ENCODE data around the gene MYZAP. TPM values are rescaled to one million over a fixed set of nuclear protein-coding genes. Genes with fewer than 3 reads are reported as not detected.

Gene MYZAP
- total RNA-seq, 1 experiment from 2014 or later, result 0.63 TPM

DNA sequence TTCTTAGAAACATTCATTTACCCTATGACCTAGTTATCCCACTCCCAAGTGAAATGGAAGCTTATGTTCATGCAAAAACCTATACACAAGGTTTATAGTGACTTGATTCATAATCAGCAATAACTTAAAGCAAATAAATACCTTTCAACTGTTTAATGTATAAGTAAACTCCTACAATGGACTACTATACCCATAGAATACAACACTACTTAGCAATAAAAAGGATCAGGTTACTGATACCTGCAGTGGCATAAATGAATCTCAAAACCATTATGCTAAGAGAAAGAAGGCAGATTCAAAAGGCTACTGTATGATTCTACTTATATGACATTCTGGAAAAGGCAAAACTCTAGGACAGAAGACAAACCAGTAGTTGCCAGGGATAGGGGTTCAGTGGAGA is 106.5 kb downstream of the MYZAP start:
- Mint-ChIP-seq H3K36me3 (ENCODE audit: insufficient read depth in 1 of 3, low read depth in 3 of 3) (no peaks in the 10 kb centered on the region), H3K4me3 (no peak overlapping the region), H3K27ac (no peak overlapping the region), H3K4me1 (no peaks in the 10 kb centered on the region), H3K27me3 (ENCODE audit: low read depth) (peaks cover 48% of the 10 kb centered on the region), H3K9me3 (no peaks in the 10 kb centered on the region)
- Histone ChIP-seq H3T11ph (ENCODE audit: low read length) (no peak overlapping the region), H3K4ac (ENCODE audit: low read depth, low read length) (no peak overlapping the region), H3K4me1 (ENCODE audit: insufficient read depth, low read length) (no peaks in the 10 kb centered on the region), H2BK20ac (ENCODE audit: low read depth, low read length, poor library complexity, severe bottlenecking) (no peak overlapping the region), H3K23ac (ENCODE audit: insufficient read length, low read depth, low read length) (no peak overlapping the region), H4K91ac (ENCODE audit: insufficient read length, low read depth, low read length) (no peak overlapping the region), H3K4me2 (ENCODE audit: insufficient read depth, insufficient read length, low read length) (no peak overlapping the region), H3K27me3 (ENCODE audit: insufficient read depth, low read length) (no peaks in the 10 kb centered on the region), H2AFZ (ENCODE audit: low read length) (no peak overlapping the region), H2BK5ac (ENCODE audit: insufficient read length, low read length) (no peak overlapping the region), H3K27ac (ENCODE audit: insufficient read length, low read depth, low read length) (no peak overlapping the region), H3K79me1 (ENCODE audit: insufficient read depth, low read depth, low read length, poor library complexity, severe bottlenecking) (no peaks in the 10 kb centered on the region), H4K20me1 (ENCODE audit: control insufficient read depth, insufficient read depth, insufficient read length) (no peaks in the 10 kb centered on the region), H2BK12ac (ENCODE audit: insufficient read length, low read depth, low read length) (no peak overlapping the region), H3K23me2 (ENCODE audit: insufficient read length, low read depth, low read length, poor library complexity, severe bottlenecking) (no peaks in the 10 kb centered on the region), H3K9ac (ENCODE audit: extremely low read depth, insufficient read length, low read length) (no peak overlapping the region), H3K79me2 (ENCODE audit: insufficient read depth, low read length) (no peaks in the 10 kb centered on the region), H2BK120ac (ENCODE audit: low read depth, low read length, poor library complexity, severe bottlenecking) (no peak overlapping the region), H4K5ac (ENCODE audit: insufficient read length, low read depth, low read length) (no peak overlapping the region), H2BK15ac (ENCODE audit: low read depth, low read length) (no peak overlapping the region), H3K9me3 (ENCODE audit: control insufficient read depth, low read depth, low read length) (no peaks in the 10 kb centered on the region), H3K18ac (ENCODE audit: insufficient read length, low read depth, low read length) (no peak overlapping the region), H3K56ac (ENCODE audit: insufficient read length, low read depth, low read length) (no peak overlapping the region), H2AK5ac (ENCODE audit: insufficient read length, low read length) (no peak overlapping the region), H4K8ac (replicated peaks; ENCODE audit: insufficient read length, low read depth, low read length) (no peak overlapping the region), H3K14ac (ENCODE audit: insufficient read depth, low read length) (no peak overlapping the region)
- DNase-seq, result no peak
- TF ChIP-seq CTCF (conservative IDR thresholded peaks at IDR 0.05), result no peak
